GM12878 (cell line): ENCODE results near the gene AP3M1. TPM values are rescaled to one million over a fixed set of nuclear protein-coding genes. Genes with fewer than 3 reads are reported as not detected.
A peak's percentile ranks its signal among the peaks of the same experiment; 100 is the strongest.

Experiments used
- ATAC-seq: fragments of 200-7000 bp; cut with Tn5 transposase; 3 replicates; pipeline ENCODE4 v1.9.1; 2020; ENCODE audit warnings: mild to moderate bottlenecking, moderate library complexity
- BruUV-seq: library from RNA; stranded (reverse); fragments of 400-500 nt; replicated peaks from 2 replicates; lab custom pipeline; 2021; lab: Mats Ljungman, UMichigan
- CTCF ChIA-PET: fragments of 300-600 bp; sonication (Branson Sonifier 250); formaldehyde crosslinking; extraction: SDS; loops from one replicate; lab custom pipeline; 2021; ENCODE audit warnings: inconsistent platforms; lab: Yijun Ruan, JAX
- POLR2A ChIA-PET: fragments of 350-600 bp; formaldehyde crosslinking; extraction: SDS; loops from one replicate; lab custom pipeline; 2021; ENCODE audit warnings: inconsistent platforms; lab: Charles Lee
- RAD21 ChIA-PET: fragments of 300-600 bp; sonication (Branson Sonifier 250); formaldehyde crosslinking; loops from one replicate; lab custom pipeline; 2023; ENCODE audit warnings: antibody characterized with exemption; ENCODE audit not compliant: unreplicated experiment; lab: Charles Lee
- SMC1A ChIA-PET: fragments of 300-600 bp; sonication (Branson Sonifier 250); formaldehyde crosslinking; loops from one replicate; lab custom pipeline; 2023; ENCODE audit not compliant: unreplicated experiment, uncharacterized antibody; lab: Charles Lee
- DNase-seq: peaks from one replicate; pipeline ENCODE4 v3.0.0-alpha.2; 2011; ENCODE audit warnings: low read depth, low spot score
- FAIRE-seq: peaks from 3 replicates; lab custom pipeline; 2011; peaks lifted over from hg19 to GRCh38; lab: Jason Lieb, UNC
- H2AFZ ChIP-seq: 2 replicates; pipeline ENCODE4 v1.6.0; 2011; ENCODE audit warnings: low read depth, low read length, control low read depth; ENCODE audit not compliant: control insufficient read depth
- H3K27ac ChIP-seq: 2 replicates; pipeline ENCODE4 v1.5.1; 2011; ENCODE audit warnings: control low read depth; ENCODE audit not compliant: control insufficient read depth, insufficient read depth
- H3K27me3 ChIP-seq, 2 experiments: replicated peaks in 1 of 2; 2 replicates each; pipeline versions ENCODE4 v1.6.0 to v1.6.1; 2011; ENCODE audit warnings: low read length in 1 of 2; ENCODE audit not compliant: control insufficient read depth in 2 of 2, insufficient read depth in 2 of 2
- H3K36me3 ChIP-seq, 2 experiments: 2 replicates each; pipeline ENCODE4 v1.5.1; 2011; ENCODE audit warnings: low read length in 1 of 2; ENCODE audit not compliant: control insufficient read depth in 2 of 2, insufficient read depth in 2 of 2
- H3K4me1 ChIP-seq: 2 replicates; pipeline ENCODE4 v1.6.1; 2011; ENCODE audit warnings: mild to moderate bottlenecking, low read length, moderate library complexity, mixed read lengths; ENCODE audit not compliant: control insufficient read depth, insufficient read depth
- H3K4me2 ChIP-seq: 2 replicates; pipeline ENCODE4 v1.6.0; 2011; ENCODE audit warnings: control low read depth; ENCODE audit not compliant: control insufficient read depth, insufficient read depth
- H3K4me3 ChIP-seq: fragments of 200-600 bp; sonication (generic); 2 replicates; pipeline ENCODE4 v1.5.1; 2016
- H3K79me2 ChIP-seq: 2 replicates; pipeline ENCODE4 v1.6.0; 2011; ENCODE audit warnings: low read length; ENCODE audit not compliant: control insufficient read depth, insufficient read depth
- H3K9ac ChIP-seq: 2 replicates; pipeline ENCODE4 v1.8.0; 2011; ENCODE audit warnings: low read length, control low read depth, mixed read lengths; ENCODE audit not compliant: control insufficient read depth, insufficient read depth
- H3K9me3 ChIP-seq: replicated peaks from 3 replicates; pipeline ENCODE4 v1.5.1; 2011; ENCODE audit warnings: mild to moderate bottlenecking, low read length; ENCODE audit not compliant: control insufficient read depth, insufficient read depth
- H4K20me1 ChIP-seq: 2 replicates; pipeline ENCODE4 v1.6.0; 2011; ENCODE audit not compliant: control insufficient read depth, insufficient read depth
- MTA2 ChIP-seq: fragments of 450-650 bp; IDR thresholded peaks from 2 replicates; pipeline ENCODE4 v1.6.1; 2016; ENCODE audit warnings: low read depth, mild to moderate bottlenecking, moderate library complexity
- NKRF ChIP-seq: fragments of 450-650 bp; conservative IDR thresholded peaks from 2 replicates; pipeline ENCODE4 v1.6.1; 2017; ENCODE audit warnings: mild to moderate bottlenecking, moderate library complexity
- NRF1 ChIP-seq: conservative IDR thresholded peaks from 2 replicates; pipeline ENCODE4 v1.6.1; 2011; ENCODE audit warnings: mild to moderate bottlenecking, low read depth, low read length, improper control_type of control experiment
- POLR2AphosphoS2 ChIP-seq: IDR thresholded peaks from 2 replicates; pipeline ENCODE4 v1.6.1; 2011; ENCODE audit warnings: low read depth, mild to moderate bottlenecking, low read length, improper control_type of control experiment, moderate library complexity
- ZBTB40 ChIP-seq: fragments of 450-650 bp; IDR thresholded peaks from 2 replicates; pipeline ENCODE4 v1.6.1; 2016; ENCODE audit warnings: mild to moderate bottlenecking, moderate library complexity, borderline replicate concordance
- ZNF274 ChIP-seq: IDR thresholded peaks from one replicate; pipeline ENCODE4 v1.8.0; 2011; ENCODE audit not compliant: insufficient read length, insufficient read depth
- WGBS: methylation state at CpG from one replicate; pipeline ENCODE4 v1.1.6; 2016; ENCODE audit warnings: low lambda C conversion rate; ENCODE audit not compliant: insufficient replicate concordance, insufficient coverage; ENCODE audit errors: missing lambda C conversion rate; 5-methylcytosine and 5-hydroxymethylcytosine counted together
- in situ Hi-C: fragments of 300-500 bp; cut with MboI; formaldehyde crosslinking; loops from 9 replicates; pipeline ENCODE4 v1.14.3; 2018; ENCODE audit warnings: mixed read lengths
- intact Hi-C: fragments of 100-400 bp; cut with micrococcal nuclease; formaldehyde crosslinking; loops from one replicate; pipeline ENCODE4 v1.14.2; 2022; ENCODE audit not compliant: unreplicated experiment
- polyA plus RNA-seq, 11 experiments: library from polyadenylated mRNA; depleted of rRNA in 4 of 11; unstranded in 6 of 11; stranded (reverse) in 5 of 11; fragments of >200 nt; fragmentation: Nextera tagmentation in 4 of 11; fragmentation: Illumina TruSeq in 1 of 11; extraction: Ambion mirVana in 4 of 11; extraction: Trizol in 1 of 11; gene quantifications; 1 replicate in 1 of 11; 2 replicates in 10 of 11; pipeline versions ENCODE4 v1.2.1 to v1.2.3, GENCODE V29; 2011 to 2016; ENCODE audit warnings: inconsistent platforms in 2 of 11, missing spikeins in 2 of 11, low read depth in 1 of 11
- total RNA-seq, 4 experiments: library from RNA; depleted of rRNA in 3 of 4; stranded (reverse); fragments of >200 nt in 3 of 4; fragmentation: Illumina TruSeq in 1 of 4; extraction: Trizol in 1 of 4; gene quantifications; 2 replicates each; pipeline versions ENCODE4 v1.2.1 to v1.2.3, GENCODE V29; 2013 to 2021
- TF ChIP-seq, protein P1 (sequence below): fragments of 450-650 bp; IDR thresholded peaks from 2 replicates; pipeline ENCODE4 v1.6.1; 2017; ENCODE audit warnings: low read depth, mild to moderate bottlenecking, moderate library complexity
- TF ChIP-seq, protein P2 (sequence below): IDR thresholded peaks from 2 replicates; pipeline ENCODE4 v1.6.1; 2011; ENCODE audit warnings: low read depth, low read length, improper control_type of control experiment, borderline replicate concordance

AP3M1 gene
- total and polyA plus RNA-seq, 10 of the 15 experiments (the other 5 are each of a cell fraction or from before 2014, with no cell fraction given) = 22.1 to 83.4 (median 47.7) TPM

- TF ChIP-seq, protein P1, sequence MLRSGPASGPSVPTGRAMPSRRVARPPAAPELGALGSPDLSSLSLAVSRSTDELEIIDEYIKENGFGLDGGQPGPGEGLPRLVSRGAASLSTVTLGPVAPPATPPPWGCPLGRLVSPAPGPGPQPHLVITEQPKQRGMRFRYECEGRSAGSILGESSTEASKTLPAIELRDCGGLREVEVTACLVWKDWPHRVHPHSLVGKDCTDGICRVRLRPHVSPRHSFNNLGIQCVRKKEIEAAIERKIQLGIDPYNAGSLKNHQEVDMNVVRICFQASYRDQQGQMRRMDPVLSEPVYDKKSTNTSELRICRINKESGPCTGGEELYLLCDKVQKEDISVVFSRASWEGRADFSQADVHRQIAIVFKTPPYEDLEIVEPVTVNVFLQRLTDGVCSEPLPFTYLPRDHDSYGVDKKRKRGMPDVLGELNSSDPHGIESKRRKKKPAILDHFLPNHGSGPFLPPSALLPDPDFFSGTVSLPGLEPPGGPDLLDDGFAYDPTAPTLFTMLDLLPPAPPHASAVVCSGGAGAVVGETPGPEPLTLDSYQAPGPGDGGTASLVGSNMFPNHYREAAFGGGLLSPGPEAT = no peak
Observed at GRCh38 chr10:74176380-74177139, 25.9 kb upstream of the AP3M1 start (continued).

DNA sequence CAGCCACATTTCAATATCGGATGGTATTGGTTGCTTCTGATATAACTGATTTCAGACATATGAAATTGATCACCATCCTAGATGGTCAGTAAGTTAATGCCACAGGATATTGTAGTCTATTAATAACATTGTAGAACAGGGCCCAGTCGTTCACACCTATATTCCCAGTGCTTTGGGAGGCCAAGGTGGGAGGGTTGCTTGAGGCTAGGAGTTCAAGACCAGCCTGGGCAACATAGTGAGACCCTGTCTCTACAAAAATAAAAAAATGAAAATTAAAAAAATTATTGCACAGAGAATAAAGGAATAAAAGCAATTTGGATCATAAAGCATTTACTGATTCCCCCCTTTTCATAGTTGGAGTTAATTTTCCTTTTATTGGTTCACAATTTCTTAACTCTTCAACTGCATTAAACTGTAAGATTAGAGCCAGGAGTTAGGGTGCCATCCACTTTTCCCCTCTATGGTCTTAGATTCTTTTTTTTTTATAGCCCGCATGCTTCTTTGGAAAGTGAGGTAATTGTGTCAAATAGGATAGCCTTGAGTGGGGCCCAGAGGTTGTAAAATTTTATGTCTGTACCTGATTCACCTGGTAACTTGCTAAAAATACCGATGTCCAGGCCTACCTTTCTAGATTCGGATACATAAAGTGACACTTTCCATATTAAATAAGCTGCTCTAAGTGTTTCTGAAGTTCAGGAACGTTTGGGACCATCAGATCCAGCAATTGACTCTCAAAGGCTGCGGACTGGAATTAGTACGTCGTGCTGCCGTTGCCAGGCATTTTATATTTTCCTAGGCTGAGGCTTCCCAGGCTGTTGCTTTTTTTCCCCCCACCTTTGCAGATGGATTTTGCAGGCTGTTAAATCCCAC lies 25.1 kb upstream of the AP3M1 start:
- SMC1A ChIA-PET = interaction anchor here (0.8 to 3.6 kb wide), 7 partner anchors 9 to 29 kb away, joined by 3 to 35 read pairs (median 6); partner anchors contain the start of gene AP3M1
- POLR2A ChIA-PET = interaction anchor here (0.6 to 3.8 kb wide), 6 partner anchors 8 to 25 kb away, joined by 3 to 40 read pairs (median 4); partner anchors contain the start of genes ADK and AP3M1
- FAIRE-seq (no peak), DNase-seq (no peak), ATAC-seq (no peak)
- H3K27ac ChIP-seq = peak overlapping the region; percentile 74
- in situ Hi-C loops (no loop called here), intact Hi-C loops (no loop called here)
- 11% methylated on average over 10 of the region's 10 CpGs for WGBS
- H3K27me3 ChIP-seq = no peaks in the 10 kb centered on the region
- TSS peak; percentile 89 for BruUV-seq
- peak overlapping the region; percentile 88 for H3K4me3 ChIP-seq
- peak overlapping the region; percentile 97 for H2AFZ ChIP-seq
- peak overlapping the region; percentile 99 for H3K4me2 ChIP-seq
- RAD21 ChIA-PET = interaction anchor here (1.1 to 1.7 kb wide), 4 partner anchors 8 to 58 kb away, joined by 3 to 6 read pairs (median 4); no protein-coding TSS in a partner anchor
- H3K36me3 ChIP-seq = no peaks in the 10 kb centered on the region; a peak in 1 of 4 replicates
- peak overlapping the region; percentile 87 for H3K9ac ChIP-seq
- H3K79me2 ChIP-seq = peaks cover 47% of the 10 kb centered on the region
- H3K4me1 ChIP-seq = peaks cover 17% of the 10 kb centered on the region
- CTCF ChIA-PET = interaction anchor here (1.0 to 1.3 kb wide), 4 partner anchors 9 to 25 kb away, joined by 3 to 5 read pairs (median 4); partner anchors contain the start of genes ADK and AP3M1
- no peaks in the 10 kb centered on the region for H3K9me3 ChIP-seq
- H4K20me1 ChIP-seq = no peaks in the 10 kb centered on the region
- TF ChIP-seq NRF1 (0 out of 2 replicates have a peak, but pooled peaks have one; percentile 3), ZNF274 (no peak), ZBTB40 (peak; percentile 52; the same call in 1 of the 2 replicates), MTA2 (peak; percentile 26; the same call in 1 of the 2 replicates), NKRF (no peak; the same call in 1 of the 2 replicates), POLR2AphosphoS2 (no peak)
- TF ChIP-seq, protein P2, sequence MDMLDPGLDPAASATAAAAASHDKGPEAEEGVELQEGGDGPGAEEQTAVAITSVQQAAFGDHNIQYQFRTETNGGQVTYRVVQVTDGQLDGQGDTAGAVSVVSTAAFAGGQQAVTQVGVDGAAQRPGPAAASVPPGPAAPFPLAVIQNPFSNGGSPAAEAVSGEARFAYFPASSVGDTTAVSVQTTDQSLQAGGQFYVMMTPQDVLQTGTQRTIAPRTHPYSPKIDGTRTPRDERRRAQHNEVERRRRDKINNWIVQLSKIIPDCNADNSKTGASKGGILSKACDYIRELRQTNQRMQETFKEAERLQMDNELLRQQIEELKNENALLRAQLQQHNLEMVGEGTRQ = no peak
